Activated naive CD4-positive, alpha-beta T cell treated with anti-CD3 and anti-CD28 coated beads, Interleukin-2, amount 50 U/mL, for 16 hours (primary cell): ENCODE results near the gene CLEC4C.

ENCODE experiments used
- DNase-seq: peaks from one replicate; pipeline ENCODE4 v3.0.0-alpha.2; 2020

The CLEC4C gene

DNA sequence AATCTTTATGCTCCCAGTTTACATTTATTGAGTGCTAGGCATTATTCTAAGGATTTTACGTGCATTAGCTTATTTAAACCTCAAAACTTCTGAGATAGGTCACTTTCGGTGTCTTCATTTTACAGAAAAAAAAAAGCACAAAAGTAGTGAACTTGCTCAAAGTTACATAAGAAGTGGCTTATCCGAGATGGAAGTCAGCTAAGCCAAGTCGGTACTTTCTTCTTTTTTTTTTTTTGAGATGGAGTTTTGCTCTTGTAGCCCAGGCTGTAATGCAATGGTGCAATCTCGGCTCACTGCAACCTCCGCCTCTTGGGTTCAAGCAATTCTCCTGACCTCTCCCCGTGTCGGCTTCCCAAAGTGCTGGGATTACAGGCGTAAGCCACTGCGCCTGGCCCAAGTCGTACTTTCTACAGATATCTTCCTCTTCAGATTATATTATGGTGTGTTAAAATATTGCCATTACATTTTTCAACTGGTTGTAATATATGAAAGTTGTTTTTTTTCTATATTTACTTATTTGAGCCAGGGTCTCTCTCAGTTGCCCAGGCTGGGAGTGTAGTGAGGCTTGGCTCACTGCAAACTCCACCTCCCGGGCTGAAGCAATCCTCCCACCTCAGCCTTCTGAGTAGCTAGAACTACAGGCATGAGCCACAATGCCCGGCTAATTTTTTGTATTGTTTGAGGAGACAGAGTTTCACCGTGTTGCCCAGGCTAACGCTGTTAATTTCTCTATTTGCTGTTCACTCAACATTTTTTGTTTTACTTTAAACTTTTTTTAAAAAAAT is 27.0 kb downstream of the CLEC4C start:
- no peak for DNase-seq

DNA sequence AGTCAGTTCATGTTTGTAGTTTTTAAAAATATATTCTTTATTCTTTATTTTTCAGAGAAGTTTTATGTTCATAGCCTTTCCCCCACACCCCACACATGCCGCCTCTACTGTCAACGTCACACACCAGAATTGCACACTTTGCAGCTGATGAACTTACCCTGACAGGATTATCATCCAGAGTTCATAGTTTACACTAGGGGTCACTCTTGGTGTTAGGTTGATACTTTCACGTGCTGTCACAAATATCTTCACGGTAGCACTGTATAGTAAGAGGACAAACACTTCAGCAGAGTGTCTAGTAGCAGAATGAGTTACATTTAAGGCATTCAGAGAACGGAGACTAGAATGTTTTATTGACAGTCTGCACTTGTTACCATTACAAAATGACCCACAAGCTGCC is 30.8 kb downstream of the CLEC4C start:
- no peak for DNase-seq

DNA sequence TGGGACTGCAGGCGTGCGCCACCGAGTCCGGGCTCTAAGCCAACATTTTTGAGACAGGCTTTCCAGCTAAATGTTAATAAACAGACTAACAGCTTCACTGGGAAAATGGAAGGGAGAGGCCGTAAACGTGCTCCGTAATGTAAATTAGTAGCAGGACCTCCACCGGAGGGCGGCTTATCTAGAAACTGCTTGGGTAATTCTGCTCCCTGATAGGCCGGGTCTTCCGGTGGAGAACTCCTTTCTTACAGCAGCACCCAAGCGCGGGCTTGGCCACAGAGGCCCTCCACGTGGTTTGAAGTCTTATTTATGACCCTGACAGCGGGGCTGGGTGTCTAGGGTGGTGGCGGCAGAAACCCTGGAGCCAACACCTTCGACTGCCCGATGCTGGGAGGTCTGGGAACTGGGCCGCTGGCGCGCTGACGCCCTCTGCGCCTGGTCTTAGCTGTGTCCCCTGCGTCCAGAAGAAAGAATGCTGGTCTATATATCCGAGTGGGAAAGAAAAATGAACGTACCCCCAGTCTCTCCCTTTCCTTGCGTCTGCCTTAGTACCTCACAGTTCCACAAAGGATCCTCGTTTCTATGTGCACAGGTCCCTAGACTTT is 34.2 kb downstream of the CLEC4C start:
- no peak for DNase-seq

- no peak for DNase-seq
Measured at GRCh38 chr12:7711133-7711532, 36.0 kb downstream of the CLEC4C start, which contains the start of gene DPPA3. Gene DPPA3, plus strand, starts transcription at chr12:7711433. Its CDS starts 138 bp downstream, at chr12:7711571.

DNA sequence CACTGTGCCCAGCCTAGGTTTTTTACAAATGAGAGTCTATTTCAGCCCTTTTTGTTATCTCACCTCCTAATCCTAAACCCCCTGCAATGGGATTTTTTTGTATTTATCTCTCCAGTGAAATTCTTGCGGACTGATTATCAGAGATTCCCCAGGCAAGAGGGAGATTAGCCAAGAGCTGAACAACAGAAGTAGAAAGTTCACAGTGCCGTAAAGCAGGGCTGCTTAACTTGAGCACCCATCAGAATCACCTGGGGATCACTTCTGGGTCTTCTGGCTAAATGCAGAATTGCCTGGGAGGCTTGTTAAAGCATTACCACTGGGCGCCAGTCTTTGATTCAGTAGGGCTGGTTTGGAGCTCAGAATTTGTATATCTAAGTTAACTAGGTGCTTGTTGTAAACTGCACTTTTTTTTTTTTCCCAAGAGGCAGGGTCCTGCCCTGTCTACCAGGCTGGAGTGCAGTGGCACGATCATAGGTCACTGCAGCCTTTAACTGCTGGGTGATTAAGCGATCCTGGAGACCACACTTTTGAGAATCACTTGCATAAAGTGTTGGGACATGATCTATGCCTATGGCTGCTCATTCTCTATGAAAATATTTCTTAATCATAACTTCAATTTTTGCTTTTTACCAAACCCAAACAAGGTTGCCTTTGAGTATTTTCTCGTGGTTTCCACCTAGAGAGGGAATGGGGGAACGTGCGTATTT is 37.1 kb downstream of the CLEC4C start:
- DNase-seq = no peak

DNA sequence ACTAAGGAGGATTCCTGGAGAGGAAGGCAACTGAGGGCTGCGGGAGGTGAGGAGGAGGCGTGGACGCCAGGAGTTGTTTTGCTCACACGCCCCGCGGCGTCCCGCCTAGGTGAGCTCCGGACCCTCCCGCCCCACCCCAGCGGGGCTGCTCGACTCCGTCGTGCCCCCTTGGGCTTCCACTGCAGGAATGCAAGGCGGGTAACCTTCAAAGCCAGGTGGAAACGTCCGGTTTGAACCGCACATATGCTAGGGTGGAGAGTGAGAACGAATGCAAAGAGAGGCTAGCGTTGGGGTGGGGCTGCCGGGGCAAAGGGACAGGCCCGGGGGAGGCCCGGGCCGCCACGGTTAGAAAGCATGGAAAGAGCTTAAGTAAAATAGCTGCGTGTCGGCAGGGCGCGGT is 41.3 kb downstream of the CLEC4C start:
- no peak for DNase-seq

DNA sequence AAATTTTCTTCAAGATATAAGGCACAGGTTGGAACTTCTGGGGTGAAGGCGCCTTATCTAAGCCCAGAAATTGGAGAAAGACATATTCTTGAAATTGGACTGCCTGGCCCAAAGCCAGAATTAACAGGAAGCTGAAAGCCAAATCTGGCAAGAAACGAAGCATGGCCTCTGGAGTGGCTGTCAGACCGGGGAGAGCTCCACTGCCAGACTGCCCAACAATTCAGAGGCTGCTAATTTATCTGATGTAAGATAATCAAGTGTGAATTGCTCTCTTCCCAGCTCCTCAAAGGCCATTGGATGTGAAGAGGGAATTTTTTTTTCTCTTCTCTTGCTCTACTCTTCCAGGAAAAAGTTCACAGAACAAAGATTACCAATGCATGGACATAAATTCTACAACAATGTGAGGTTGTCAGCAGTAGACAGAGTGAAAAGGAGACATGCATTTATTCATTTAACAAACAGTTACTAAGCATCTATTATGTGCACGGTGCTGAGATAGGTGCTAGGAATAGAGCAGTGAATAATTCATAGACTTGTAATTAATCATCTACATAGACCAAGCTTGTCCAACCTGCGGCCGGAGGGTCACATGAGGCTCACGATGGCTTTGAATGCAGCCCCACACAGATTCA is 51.5 kb downstream of the CLEC4C start, which contains the start of gene GDF3:
Gene GDF3, minus strand, starts transcription at position 210 of the 632 bp plus-strand sequence. Its CDS starts 47 bp downstream, at position 163.
- DNase-seq = no peak

- DNase-seq = no peak
Measured at GRCh38 chr12:7695237-7695560, 52.0 kb downstream of the CLEC4C start.

DNA sequence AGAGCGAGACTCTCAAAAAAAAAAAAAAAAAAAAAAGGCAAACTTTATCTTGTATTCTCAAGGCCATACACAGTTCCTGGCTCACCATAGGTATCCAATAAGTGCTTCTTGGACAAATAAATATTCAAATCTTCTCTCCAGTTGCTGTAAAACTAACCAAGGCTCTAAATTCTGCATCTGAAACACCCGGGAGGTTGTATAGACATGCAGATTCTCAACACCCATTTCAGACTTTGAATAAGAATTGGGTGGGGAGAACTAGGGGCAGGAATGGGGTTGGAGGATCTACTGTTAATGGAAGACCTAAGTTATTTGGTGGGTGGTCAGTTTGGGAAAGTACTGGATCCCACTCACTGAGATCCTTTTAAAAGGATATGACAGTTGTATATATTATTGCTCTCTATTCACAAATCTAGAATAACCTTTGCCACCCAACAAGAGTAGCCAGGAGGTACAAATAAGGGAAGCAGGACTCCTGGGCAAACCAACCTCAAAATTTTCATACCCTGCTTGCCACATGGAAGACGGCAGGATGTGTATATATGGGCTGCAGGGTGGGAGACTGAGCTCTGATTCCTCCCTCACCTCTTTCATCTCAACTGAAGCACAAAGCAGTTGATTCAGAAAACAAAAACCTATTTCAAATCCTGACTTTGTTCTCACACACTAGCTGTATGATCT is 52.5 kb downstream of the CLEC4C start:
- DNase-seq = no peak

DNA sequence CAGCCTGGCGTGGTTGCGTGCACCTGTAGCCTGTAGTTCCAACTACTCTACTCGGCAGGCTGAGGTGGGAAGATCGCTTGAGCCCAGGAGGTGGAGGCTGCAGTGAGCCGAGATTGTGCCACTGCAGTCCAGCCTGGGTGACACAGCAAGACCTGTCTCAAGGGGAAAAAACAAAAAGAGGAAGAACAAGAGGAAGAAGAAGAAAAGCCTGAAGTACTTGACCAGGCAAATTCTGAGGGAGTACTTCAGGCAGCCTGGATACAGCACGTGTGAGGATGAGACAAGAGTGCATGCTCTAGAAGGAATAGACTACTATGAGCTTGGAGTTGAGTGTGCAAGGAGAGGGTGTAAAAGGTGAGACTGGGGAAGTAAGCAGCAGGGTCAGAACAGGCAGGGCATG is 53.4 kb downstream of the CLEC4C start:
- no peak for DNase-seq

DNA sequence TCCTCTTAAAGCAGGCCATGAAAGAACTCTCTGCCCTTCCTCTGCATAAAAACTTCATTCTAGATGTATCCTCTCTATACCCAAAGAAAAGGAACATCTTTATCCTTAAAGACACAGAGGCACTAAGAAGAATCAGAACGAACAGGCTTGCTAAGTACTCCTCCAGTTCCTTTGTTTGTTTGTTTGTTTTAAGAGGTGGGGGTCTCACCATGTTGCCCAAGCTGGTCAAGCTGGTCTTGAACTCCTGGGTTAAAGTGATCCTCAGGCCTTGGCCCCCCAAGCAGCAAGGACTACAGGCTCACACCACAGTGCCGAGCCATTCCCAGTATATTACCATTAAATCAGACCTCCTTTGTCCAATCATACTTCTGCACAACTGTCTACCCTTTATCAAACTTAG is 65.6 kb downstream of the CLEC4C start:
- no peak for DNase-seq
